ENCODE results near the gene DGCR2.

DNA sequence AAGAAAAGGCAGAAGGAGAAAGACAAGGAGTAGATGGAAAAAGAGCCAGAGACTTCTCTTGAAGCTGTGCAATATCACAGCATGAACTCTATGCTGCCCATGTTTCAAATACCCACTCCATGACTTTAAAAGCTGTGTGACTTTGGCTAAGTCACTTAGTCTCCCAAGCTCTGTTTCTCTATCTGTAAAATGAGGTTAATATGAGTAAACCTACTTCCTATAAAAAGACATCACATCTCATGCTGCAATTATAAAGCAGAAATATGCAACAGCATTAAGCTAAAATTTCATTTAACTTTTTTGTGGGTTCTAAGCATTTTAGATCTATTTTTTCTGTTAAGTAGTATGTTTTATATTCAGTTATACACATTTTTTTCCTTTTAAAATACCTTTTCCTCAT, 11.6 kb downstream of the DGCR2 start:
- TF ChIP-seq, protein P1, sequence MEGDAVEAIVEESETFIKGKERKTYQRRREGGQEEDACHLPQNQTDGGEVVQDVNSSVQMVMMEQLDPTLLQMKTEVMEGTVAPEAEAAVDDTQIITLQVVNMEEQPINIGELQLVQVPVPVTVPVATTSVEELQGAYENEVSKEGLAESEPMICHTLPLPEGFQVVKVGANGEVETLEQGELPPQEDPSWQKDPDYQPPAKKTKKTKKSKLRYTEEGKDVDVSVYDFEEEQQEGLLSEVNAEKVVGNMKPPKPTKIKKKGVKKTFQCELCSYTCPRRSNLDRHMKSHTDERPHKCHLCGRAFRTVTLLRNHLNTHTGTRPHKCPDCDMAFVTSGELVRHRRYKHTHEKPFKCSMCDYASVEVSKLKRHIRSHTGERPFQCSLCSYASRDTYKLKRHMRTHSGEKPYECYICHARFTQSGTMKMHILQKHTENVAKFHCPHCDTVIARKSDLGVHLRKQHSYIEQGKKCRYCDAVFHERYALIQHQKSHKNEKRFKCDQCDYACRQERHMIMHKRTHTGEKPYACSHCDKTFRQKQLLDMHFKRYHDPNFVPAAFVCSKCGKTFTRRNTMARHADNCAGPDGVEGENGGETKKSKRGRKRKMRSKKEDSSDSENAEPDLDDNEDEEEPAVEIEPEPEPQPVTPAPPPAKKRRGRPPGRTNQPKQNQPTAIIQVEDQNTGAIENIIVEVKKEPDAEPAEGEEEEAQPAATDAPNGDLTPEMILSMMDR (IDR thresholded peaks at IDR 0.05): no peak
- TF ChIP-seq POLR2AphosphoS5 (IDR thresholded peaks at IDR 0.05): no peak
- TF ChIP-seq POLR2A (IDR thresholded peaks at IDR 0.05): no peak
